MM.1S (cell line): ENCODE measurements around the gene OR10G6.

ENCODE experiments used
- DNase-seq: peaks from one replicate; pipeline ENCODE4 v3.0.0-alpha.2; 2015
- H2AFZ ChIP-seq: fragments of 300-600 bp; sonication (generic); 2 replicates; pipeline ENCODE4 v1.6.0; 2016; ENCODE audit warnings: antibody characterized with exemption, low read length
- H3F3A ChIP-seq: fragments of 300-600 bp; sonication (generic); 2 replicates; pipeline ENCODE4 v1.6.1; 2016; ENCODE audit warnings: mild to moderate bottlenecking, antibody characterized with exemption, low read length, moderate library complexity, mixed read lengths; ENCODE audit not compliant: insufficient read depth
- H3K27ac ChIP-seq: fragments of 300-600 bp; sonication (generic); 2 replicates; pipeline ENCODE4 v1.5.1; 2016; ENCODE audit warnings: mild to moderate bottlenecking, low read length
- H3K27me3 ChIP-seq: fragments of 300-600 bp; sonication (generic); replicated peaks from 2 replicates; pipeline ENCODE4 v1.6.0; 2016; ENCODE audit warnings: low read length; ENCODE audit not compliant: insufficient read depth
- H3K36me3 ChIP-seq: fragments of 300-600 bp; sonication (generic); replicated peaks from 2 replicates; pipeline ENCODE4 v1.6.1; 2016; ENCODE audit warnings: mild to moderate bottlenecking, low read length, mixed read lengths; ENCODE audit not compliant: insufficient read depth
- H3K4me1 ChIP-seq: fragments of 300-600 bp; sonication (generic); 2 replicates; pipeline ENCODE4 v1.6.1; 2016; ENCODE audit warnings: low read length, mixed read lengths
- H3K4me2 ChIP-seq: fragments of 300-600 bp; sonication (generic); 2 replicates; pipeline ENCODE4 v1.6.0; 2016; ENCODE audit warnings: low read depth, low read length
- H3K4me3 ChIP-seq: fragments of 300-600 bp; sonication (generic); 2 replicates; pipeline ENCODE4 v1.5.1; 2016; ENCODE audit warnings: low read length, mixed read lengths
- H3K79me2 ChIP-seq: fragments of 300-600 bp; sonication (generic); 2 replicates; pipeline ENCODE4 v1.6.1; 2016; ENCODE audit warnings: mixed run types, low read length, mixed read lengths
- H3K9ac ChIP-seq: fragments of 300-600 bp; sonication (generic); 2 replicates; pipeline ENCODE4 v1.6.1; 2016; ENCODE audit warnings: low read length, mixed read lengths
- H3K9me2 ChIP-seq: fragments of 300-600 bp; sonication (generic); replicated peaks from 2 replicates; pipeline ENCODE4 v1.6.1; 2016; ENCODE audit warnings: mild to moderate bottlenecking, low read length, mixed read lengths; ENCODE audit not compliant: insufficient read depth
- H3K9me3 ChIP-seq: fragments of 300-600 bp; sonication (generic); replicated peaks from 2 replicates; pipeline ENCODE4 v1.6.1; 2016; ENCODE audit warnings: mild to moderate bottlenecking, low read length, mixed read lengths; ENCODE audit not compliant: insufficient read depth
- H4K20me1 ChIP-seq: fragments of 300-600 bp; sonication (generic); 2 replicates; pipeline ENCODE4 v1.6.1; 2016; ENCODE audit warnings: mild to moderate bottlenecking, low read length, moderate library complexity, mixed read lengths; ENCODE audit not compliant: insufficient read depth
- CTCF ChIP-seq: fragments of 300-600 bp; sonication (generic); IDR thresholded peaks from 2 replicates; pipeline ENCODE4 v1.5.1; 2016; ENCODE audit warnings: antibody characterized with exemption, low read length, mixed read lengths
- EZH2 ChIP-seq: fragments of 300-600 bp; sonication (generic); optimal IDR thresholded peaks from 2 replicates; pipeline ENCODE3; 2017; ENCODE audit warnings: low read depth, mild to moderate bottlenecking, antibody characterized with exemption, low read length, mixed read lengths
- EZH2phosphoT487 ChIP-seq: fragments of 300-600 bp; sonication (generic); IDR thresholded peaks from 2 replicates; pipeline ENCODE4 v1.6.1; 2018; ENCODE audit warnings: antibody characterized with exemption, low read length

Gene OR10G6, protein sequence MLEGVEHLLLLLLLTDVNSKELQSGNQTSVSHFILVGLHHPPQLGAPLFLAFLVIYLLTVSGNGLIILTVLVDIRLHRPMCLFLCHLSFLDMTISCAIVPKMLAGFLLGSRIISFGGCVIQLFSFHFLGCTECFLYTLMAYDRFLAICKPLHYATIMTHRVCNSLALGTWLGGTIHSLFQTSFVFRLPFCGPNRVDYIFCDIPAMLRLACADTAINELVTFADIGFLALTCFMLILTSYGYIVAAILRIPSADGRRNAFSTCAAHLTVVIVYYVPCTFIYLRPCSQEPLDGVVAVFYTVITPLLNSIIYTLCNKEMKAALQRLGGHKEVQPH

DNA sequence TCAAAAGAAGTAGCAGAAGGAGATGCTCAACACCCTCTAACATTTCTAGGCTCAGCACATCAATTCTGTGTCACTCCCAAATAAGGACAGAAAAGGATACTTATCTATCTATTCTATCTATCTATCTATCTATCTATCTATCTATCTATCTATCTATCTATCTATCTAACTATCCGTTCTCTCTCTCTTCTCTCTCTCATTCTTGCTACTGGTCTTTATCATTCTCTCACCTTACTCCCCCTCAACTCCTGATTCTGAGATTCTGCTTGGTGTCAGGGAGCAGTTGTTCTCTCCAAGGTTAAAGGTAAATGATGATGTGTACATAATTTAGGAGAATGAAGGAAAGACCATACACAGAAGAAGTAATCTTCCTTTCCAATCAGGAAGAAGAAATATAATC is at the start of gene OR10G6:
Gene OR10G6, minus strand, starts transcription at position 43 of the 400 bp plus-strand sequence. Its CDS starts 0 bp downstream, at position 43.
- Histone ChIP-seq H3K79me2 (no peaks in the 10 kb centered on the region), H3K4me1 (no peaks in the 10 kb centered on the region), H3K36me3 (no peaks in the 10 kb centered on the region), H3K27me3 (no peaks in the 10 kb centered on the region), H3K9me2 (no peaks in the 10 kb centered on the region), H2AFZ (no peak within 1 kb of the TSS), H3K9me3 (no peaks in the 10 kb centered on the region), H3K9ac (no peak within 1 kb of the TSS), H3K27ac (no peak within 1 kb of the TSS), H3K4me3 (no peak within 1 kb of the TSS), H3F3A (no peaks in the 10 kb centered on the region), H4K20me1 (no peaks in the 10 kb centered on the region), H3K4me2 (no peak within 1 kb of the TSS)
- TF ChIP-seq EZH2phosphoT487 (no peak), EZH2 (no peak), CTCF (no peak)
- no peak for DNase-seq

DNA sequence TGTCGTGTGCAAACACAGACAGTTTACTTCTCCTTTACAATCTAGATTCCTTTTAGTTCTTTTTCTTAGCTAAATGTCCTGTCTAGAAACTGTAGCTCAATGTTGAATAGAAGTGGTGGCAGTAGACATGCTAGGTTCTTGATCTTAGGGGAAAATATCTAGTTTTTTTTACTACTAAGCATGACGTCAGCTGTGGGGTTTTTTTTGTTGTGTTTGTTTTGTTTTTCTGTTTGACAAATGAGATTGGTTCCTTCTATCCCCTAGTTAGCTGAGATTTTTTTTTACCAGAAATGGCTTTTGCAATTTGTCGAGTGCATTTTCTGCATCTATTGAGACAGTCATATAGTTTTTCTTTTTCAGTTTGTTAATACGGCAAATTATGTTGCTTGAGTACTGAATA is 48.5 kb upstream of the OR10G6 start:
- no peak overlapping the region for H3K4me3 ChIP-seq
- H3K27me3 ChIP-seq = no peaks in the 10 kb centered on the region
- H3K36me3 ChIP-seq = no peaks in the 10 kb centered on the region
- TF ChIP-seq EZH2 (no peak), CTCF (no peak)
- H3K9ac ChIP-seq = no peak overlapping the region
- H3K4me2 ChIP-seq = no peak overlapping the region
- no peaks in the 10 kb centered on the region for H3K79me2 ChIP-seq
- no peaks in the 10 kb centered on the region for H4K20me1 ChIP-seq
- no peak overlapping the region for H2AFZ ChIP-seq
- no peak for DNase-seq
- H3K27ac ChIP-seq = no peak overlapping the region
- no peaks in the 10 kb centered on the region for H3K4me1 ChIP-seq
- no peaks in the 10 kb centered on the region for H3F3A ChIP-seq
- no peaks in the 10 kb centered on the region for H3K9me3 ChIP-seq
- no peaks in the 10 kb centered on the region for H3K9me2 ChIP-seq

DNA sequence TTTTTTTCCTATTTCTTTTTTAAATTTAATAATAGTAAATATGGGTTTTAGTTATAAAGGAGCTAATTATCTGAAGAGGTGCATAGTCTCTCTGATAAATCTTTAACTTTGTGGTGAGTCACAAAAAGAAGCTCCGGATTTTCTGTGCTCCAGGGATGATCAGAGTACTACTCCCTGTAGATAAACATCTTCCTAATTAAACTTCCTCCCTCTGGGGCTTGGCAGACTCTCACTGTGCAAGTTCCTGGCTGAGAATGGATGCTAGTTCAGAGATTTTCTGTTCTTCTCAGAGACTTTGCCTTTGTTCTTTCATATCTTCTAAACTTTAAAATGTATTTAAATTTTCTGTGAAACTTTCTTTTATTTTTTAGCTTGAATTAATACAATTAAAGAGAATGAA is 46.3 kb upstream of the OR10G6 start, which contains the start of gene OR10G7:
Gene OR10G7, minus strand, starts transcription at position 72 of the 400 bp plus-strand sequence. CDS start 2,324 bp downstream, outside the sequence.
- Histone ChIP-seq H3K4me1 (no peaks in the 10 kb centered on the region), H4K20me1 (no peaks in the 10 kb centered on the region), H3K27ac (no peak within 1 kb of the TSS), H3K9ac (no peak within 1 kb of the TSS), H3K9me3 (no peaks in the 10 kb centered on the region), H3K9me2 (no peaks in the 10 kb centered on the region), H3K4me3 (no peak within 1 kb of the TSS), H3K4me2 (no peak within 1 kb of the TSS), H2AFZ (no peak within 1 kb of the TSS), H3K36me3 (no peaks in the 10 kb centered on the region), H3F3A (no peaks in the 10 kb centered on the region), H3K27me3 (no peaks in the 10 kb centered on the region), H3K79me2 (no peaks in the 10 kb centered on the region)
- TF ChIP-seq EZH2 = no peak
- no peak for TF ChIP-seq CTCF
- no peak for TF ChIP-seq EZH2phosphoT487
- DNase-seq = no peak
